Ramos (cell line): ENCODE results near the gene THOC2.
"Not testable (repeated sequence)": the region's sequence is repeated elsewhere in the genome, so short reads cannot be mapped to it uniquely, and the experiment has no call there.

Experiments used
- in situ Hi-C: fragments of 300-500 bp; cut with MboI; formaldehyde crosslinking; loops from one replicate; pipeline ENCODE4 v1.14.3; 2022; ENCODE audit warnings: low sequenced_read_pairs; ENCODE audit not compliant: unreplicated experiment

The THOC2 gene, protein sequence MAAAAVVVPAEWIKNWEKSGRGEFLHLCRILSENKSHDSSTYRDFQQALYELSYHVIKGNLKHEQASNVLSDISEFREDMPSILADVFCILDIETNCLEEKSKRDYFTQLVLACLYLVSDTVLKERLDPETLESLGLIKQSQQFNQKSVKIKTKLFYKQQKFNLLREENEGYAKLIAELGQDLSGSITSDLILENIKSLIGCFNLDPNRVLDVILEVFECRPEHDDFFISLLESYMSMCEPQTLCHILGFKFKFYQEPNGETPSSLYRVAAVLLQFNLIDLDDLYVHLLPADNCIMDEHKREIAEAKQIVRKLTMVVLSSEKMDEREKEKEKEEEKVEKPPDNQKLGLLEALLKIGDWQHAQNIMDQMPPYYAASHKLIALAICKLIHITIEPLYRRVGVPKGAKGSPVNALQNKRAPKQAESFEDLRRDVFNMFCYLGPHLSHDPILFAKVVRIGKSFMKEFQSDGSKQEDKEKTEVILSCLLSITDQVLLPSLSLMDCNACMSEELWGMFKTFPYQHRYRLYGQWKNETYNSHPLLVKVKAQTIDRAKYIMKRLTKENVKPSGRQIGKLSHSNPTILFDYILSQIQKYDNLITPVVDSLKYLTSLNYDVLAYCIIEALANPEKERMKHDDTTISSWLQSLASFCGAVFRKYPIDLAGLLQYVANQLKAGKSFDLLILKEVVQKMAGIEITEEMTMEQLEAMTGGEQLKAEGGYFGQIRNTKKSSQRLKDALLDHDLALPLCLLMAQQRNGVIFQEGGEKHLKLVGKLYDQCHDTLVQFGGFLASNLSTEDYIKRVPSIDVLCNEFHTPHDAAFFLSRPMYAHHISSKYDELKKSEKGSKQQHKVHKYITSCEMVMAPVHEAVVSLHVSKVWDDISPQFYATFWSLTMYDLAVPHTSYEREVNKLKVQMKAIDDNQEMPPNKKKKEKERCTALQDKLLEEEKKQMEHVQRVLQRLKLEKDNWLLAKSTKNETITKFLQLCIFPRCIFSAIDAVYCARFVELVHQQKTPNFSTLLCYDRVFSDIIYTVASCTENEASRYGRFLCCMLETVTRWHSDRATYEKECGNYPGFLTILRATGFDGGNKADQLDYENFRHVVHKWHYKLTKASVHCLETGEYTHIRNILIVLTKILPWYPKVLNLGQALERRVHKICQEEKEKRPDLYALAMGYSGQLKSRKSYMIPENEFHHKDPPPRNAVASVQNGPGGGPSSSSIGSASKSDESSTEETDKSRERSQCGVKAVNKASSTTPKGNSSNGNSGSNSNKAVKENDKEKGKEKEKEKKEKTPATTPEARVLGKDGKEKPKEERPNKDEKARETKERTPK (N-terminal part only)

GRCh38 chrX:123732670-123733363 is at the start of gene THOC2:
Gene THOC2 (minus strand): TSS chrX:123733052. CDS start chrX:123733022, 30 bp downstream.
- in situ Hi-C loops: no loop called here

DNA sequence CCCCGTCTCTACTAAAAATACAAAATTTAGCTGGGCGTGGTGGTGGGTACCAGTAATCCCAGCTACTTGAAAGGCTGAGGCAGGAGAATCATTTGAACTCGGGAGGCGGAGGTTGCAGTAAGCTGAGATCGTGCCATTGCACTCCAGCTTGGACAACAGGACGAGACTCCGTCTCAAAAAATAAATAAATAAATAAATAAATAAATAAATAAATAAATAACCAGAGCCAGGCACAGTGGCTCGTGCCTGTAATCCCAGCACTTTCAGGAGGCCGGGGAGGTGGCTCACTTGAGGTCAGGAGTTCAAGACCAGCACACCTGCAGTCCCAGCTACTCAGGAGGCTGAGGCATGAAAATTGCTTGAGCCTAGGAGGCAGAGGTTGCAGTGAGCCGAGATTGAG is 48.9 kb upstream of the THOC2 start:
- in situ Hi-C loops: not testable (repeated sequence)

DNA sequence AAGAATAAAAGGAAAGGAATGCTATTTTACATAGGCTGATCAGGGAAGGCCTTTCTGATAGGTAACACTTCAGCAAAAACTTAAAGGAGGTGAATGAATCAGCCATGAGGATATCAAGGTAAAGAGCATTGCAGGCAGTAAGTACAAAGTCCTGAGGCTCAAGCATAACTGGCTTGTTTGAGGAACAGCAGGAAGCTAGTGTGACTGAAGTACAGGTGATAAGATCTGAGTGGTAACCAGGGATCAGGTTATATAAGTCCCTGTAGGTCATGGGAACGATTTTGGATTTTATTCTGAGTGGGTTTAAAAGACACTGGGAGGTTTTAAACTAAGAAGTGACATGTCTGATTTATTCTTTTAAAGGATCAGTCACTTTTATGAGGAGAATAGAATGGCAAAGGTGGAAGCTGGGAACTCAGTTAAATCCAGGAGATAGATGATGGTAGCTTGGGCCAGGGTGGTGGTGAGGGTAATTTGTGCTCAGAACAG is 47.1 kb upstream of the THOC2 start:
- in situ Hi-C loops: no loop called here

GRCh38 chrX:123773258-123773988 is 40.6 kb upstream of the THOC2 start:
- in situ Hi-C loops: no loop called here

DNA sequence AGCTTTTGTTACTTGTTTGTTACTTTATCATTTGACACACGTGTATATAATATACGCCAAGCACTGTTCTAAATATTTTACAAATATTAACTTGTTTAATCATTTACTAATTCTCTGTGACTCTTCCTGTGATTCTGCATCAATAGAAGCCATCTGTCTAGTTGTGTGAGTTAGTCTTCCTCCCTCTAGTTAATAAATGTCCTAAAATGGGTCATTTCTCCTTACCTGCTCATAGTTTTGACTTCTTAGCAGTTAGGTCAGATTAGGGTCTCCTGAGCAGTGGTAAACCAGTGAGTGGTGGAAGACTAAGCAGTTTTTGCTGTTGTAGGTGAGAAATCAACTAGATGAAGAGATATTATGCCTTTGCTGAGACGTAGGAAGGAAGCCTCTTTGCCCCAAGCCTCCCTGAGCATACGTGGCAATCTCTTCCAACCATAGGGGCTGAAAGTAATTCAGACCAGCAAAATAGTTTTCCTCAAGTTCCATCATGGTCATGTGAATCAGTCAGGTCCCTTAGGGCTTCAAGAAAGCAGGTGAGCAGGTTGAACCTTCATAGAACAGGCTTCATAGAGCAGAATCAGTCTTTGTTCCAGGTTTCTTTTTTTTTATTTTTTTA is 38.7 kb upstream of the THOC2 start:
- in situ Hi-C loops: no loop called here

GRCh38 chrX:123764967-123765871 is 32.4 kb upstream of the THOC2 start:
- in situ Hi-C loops: no loop called here

DNA sequence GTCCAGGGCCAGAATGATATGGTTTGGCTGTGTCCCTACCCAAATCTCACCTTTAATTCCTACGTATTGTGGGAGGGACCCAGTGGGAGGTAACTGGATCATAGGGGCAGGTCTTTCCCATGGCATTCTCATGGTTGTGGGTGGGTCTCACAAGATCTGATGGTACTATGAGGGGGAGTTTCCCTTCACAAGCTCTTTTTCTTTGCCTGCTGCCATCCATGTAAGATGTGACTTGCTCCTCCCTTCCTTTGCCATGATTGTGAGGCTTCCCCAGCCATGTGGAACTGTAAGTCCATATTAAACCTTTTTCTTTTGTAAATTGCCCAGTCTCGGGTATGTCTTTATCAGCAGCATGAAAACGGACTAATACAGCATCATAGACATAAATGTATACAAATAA is 27.0 kb upstream of the THOC2 start:
- in situ Hi-C loops: not testable (repeated sequence)

- in situ Hi-C loops: not testable (repeated sequence)
These were observed 24.9 kb upstream of the THOC2 start for GRCh38 chrX:123757794-123758193.

- in situ Hi-C loops: no loop called here
These were observed 23.5 kb upstream of the THOC2 start for GRCh38 chrX:123756320-123756719.

DNA sequence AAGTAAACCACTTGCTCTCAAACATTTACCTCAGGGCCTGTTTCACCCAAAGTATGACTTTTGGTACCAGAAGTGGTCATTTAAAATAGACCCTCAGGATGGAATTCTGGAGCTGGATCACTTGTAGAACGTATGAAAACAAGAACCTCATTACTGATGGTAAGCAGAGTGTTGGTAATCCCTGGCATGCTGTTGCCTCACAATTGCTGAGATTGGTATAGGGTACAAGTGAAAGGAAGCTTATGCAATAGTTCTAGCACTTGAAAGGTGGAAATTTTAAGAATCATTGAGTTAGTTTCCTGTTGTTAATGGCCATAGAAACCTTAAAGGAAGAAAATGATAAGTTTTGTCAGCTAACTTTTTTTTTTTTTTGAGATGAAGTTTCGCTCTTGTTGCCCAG is 22.3 kb upstream of the THOC2 start:
- in situ Hi-C loops: no loop called here

GRCh38 chrX:123753656-123754350 is 21.0 kb upstream of the THOC2 start:
- in situ Hi-C loops: no loop called here

DNA sequence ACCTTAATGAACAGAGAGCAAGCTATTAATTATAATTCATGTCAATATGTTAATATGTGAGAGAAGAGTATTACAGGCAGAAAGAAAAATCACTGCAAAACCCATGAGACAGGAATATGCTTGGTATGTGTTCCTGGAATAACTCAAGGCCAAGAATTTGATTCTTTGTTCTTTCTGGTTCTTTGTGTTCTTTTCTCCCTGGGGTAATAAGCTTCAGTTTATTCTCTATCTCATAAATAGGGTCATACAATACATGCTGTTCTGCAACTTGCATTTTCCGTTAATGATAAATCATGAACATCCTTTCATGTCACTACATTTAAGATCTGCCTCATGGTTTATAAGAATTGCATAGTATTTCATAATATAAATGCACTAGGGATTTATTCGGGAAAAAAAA is 16.8 kb upstream of the THOC2 start:
- in situ Hi-C loops: no loop called here

DNA sequence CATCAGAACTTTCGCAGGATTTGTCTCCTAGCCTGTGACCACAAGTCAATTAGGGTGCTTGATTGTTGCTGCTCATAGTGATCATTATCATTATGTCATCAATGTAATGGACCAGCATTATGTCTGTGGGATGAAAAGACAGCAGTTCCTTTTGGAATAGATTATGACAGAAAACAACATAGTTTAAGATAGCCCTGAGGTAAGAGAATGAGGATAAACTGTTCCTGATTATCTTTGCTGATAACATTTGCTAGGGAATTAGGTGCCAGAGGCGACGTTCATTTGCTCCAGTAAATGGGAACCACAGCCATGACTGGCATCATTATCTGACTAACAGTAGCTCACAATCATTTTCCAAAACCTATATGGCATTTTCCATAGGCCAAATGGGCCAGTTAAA is 12.7 kb upstream of the THOC2 start:
- in situ Hi-C loops: no loop called here

DNA sequence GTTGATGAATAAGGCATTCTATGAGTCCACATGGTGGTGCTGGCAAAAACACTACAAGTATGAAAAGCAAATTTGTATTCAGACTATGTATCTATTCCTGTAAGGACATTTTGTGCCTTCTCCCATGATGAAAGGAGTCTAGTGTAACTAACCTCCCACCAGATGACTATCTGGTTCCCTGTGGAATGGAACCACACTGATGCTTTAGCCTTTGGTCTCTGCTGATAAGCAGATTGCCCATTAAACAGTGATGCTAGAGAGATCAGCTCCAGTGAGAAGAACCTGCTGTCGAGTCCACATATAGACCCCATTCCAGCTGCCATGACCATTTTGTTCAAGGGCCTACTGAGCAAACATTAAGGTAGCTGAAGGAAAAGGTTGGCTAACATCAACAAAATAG is 10.5 kb upstream of the THOC2 start:
- in situ Hi-C loops: no loop called here

GRCh38 chrX:123742440-123742839 is 9.6 kb upstream of the THOC2 start:
- in situ Hi-C loops: no loop called here

DNA sequence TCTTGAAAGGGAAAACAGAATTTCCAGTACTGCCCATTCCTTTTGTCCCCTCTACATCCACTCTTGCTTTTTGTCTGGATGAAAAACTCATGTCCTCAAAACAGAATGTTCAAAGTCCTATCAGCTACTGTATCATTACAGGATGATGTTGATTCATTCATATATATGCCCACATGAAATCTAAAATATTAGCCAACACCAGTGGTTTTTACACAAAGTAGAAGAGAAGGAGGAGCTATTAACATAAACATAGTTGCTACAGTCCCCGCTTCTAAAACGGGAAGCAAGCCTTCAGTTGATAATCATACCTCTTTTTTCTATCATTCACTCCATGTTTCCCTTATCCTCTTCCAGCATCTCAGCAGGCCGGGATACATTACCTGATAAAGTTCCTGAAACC is 7.7 kb upstream of the THOC2 start:
- in situ Hi-C loops: no loop called here

GRCh38 chrX:123740006-123740405 is 7.2 kb upstream of the THOC2 start:
- in situ Hi-C loops: no loop called here
